PC-9 (cell line): ENCODE results near the gene FRMD4B. TPM values are rescaled to one million over a fixed set of nuclear protein-coding genes. Genes with fewer than 3 reads are reported as not detected.

Source experiments
- BruUV-seq: library from RNA; stranded (reverse); fragments of 400-500 nt; replicated peaks from 2 replicates; lab custom pipeline; 2021; lab: Mats Ljungman, UMichigan
- CTCF ChIA-PET: fragments of 300-600 bp; sonication (Branson Sonifier 250); formaldehyde crosslinking; loops from one replicate; lab custom pipeline; 2022; ENCODE audit warnings: antibody characterized with exemption; lab: Charles Lee
- POLR2A ChIA-PET: fragments of 300-600 bp; sonication (Branson Sonifier 250); formaldehyde crosslinking; loops from one replicate; lab custom pipeline; 2022; ENCODE audit warnings: antibody characterized with exemption; ENCODE audit not compliant: unreplicated experiment; lab: Charles Lee
- DNase-seq, 2 experiments: peaks; one replicate each; pipeline versions ENCODE4 v3.0.0 to v3.0.0-alpha.2; 2015 to 2022; ENCODE audit warnings: mixed read lengths in 1 of 2
- H2AFZ ChIP-seq: fragments of 200-600 bp; sonication (generic); 2 replicates; pipeline ENCODE4 v1.8.1; 2017; ENCODE audit warnings: antibody characterized with exemption
- H3F3A ChIP-seq: fragments of 200-600 bp; sonication (generic); 2 replicates; pipeline ENCODE4 v1.8.1; 2017; ENCODE audit warnings: antibody characterized with exemption, mild to moderate bottlenecking, low read depth; ENCODE audit not compliant: insufficient read depth
- H3K27ac ChIP-seq: fragments of 200-600 bp; sonication (generic); 2 replicates; pipeline ENCODE4 v1.6.1; 2016; ENCODE audit warnings: mixed run types
- H3K27me3 ChIP-seq: fragments of 200-600 bp; sonication (generic); 2 replicates; pipeline ENCODE4 v1.6.1; 2016; ENCODE audit warnings: low read depth, mixed run types; ENCODE audit not compliant: insufficient read depth
- H3K36me3 ChIP-seq: fragments of 200-600 bp; sonication (generic); 2 replicates; pipeline ENCODE4 v1.6.1; 2016; ENCODE audit warnings: low read depth, mixed run types
- H3K4me1 ChIP-seq: fragments of 200-600 bp; sonication (generic); replicated peaks from 2 replicates; pipeline ENCODE4 v1.6.1; 2016; ENCODE audit warnings: mixed run types; ENCODE audit not compliant: insufficient read depth
- H3K4me2 ChIP-seq: fragments of 200-600 bp; sonication (generic); 2 replicates; pipeline ENCODE4 v1.6.1; 2017; ENCODE audit warnings: mixed run types
- H3K4me3 ChIP-seq: fragments of 200-600 bp; sonication (generic); 2 replicates; pipeline ENCODE4 v1.6.1; 2016; ENCODE audit warnings: mixed run types
- H3K79me2 ChIP-seq: fragments of 200-600 bp; sonication (generic); 2 replicates; pipeline ENCODE4 v1.6.1; 2017; ENCODE audit warnings: low read depth, mixed run types
- H3K9me2 ChIP-seq: fragments of 200-600 bp; sonication (generic); 2 replicates; pipeline ENCODE4 v1.8.1; 2017; ENCODE audit warnings: mild to moderate bottlenecking; ENCODE audit not compliant: insufficient read depth
- H3K9me3 ChIP-seq: fragments of 200-600 bp; sonication (generic); 2 replicates; pipeline ENCODE4 v1.8.1; 2016; ENCODE audit warnings: low read depth; ENCODE audit not compliant: insufficient read depth
- H4K20me1 ChIP-seq: fragments of 200-600 bp; sonication (generic); 2 replicates; pipeline ENCODE4 v1.8.1; 2017; ENCODE audit not compliant: insufficient read depth
- EZH2 ChIP-seq: fragments of 200-600 bp; sonication (generic); IDR thresholded peaks from 2 replicates; pipeline ENCODE4 v1.8.0; 2017; ENCODE audit warnings: antibody characterized with exemption, low read depth
- intact Hi-C: fragments of 100-400 bp; cut with micrococcal nuclease; formaldehyde crosslinking; loops from one replicate; pipeline ENCODE4 v1.10.0; 2022; ENCODE audit not compliant: unreplicated experiment
- total RNA-seq: library from RNA; stranded (reverse); gene quantifications from 2 replicates; pipeline ENCODE4 v1.2.3, GENCODE V29; 2021
- TF ChIP-seq, protein P1 (sequence below): fragments of 200-600 bp; sonication (generic); conservative IDR thresholded peaks from 2 replicates; pipeline ENCODE4 v1.6.1; 2017; ENCODE audit warnings: mixed run types, antibody characterized with exemption, mild to moderate bottlenecking, moderate library complexity

Gene FRMD4B
- total RNA-seq, 1 experiment from 2014 or later, result 10.2 TPM

DNA sequence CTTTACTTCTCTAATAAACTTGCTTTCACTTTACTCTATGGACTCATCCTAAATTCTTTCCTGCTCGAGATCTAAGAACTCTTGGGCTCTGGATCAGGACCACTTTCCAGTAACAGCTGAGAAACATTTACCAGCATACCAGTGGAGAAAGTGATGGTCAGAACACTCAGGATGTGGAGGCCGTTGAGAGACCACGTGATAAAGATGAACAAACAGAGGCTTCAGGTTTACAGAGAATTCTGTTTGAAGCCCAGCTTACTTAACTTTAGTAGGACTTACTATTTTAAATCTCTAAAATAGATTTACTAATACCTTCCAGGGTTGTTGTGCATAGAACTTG is 57.0 kb downstream of the FRMD4B start:
- H3K79me2 ChIP-seq, result no peaks in the 10 kb centered on the region
- no peak for DNase-seq
- no peaks in the 10 kb centered on the region for H3K9me2 ChIP-seq
- ChIA-PET POLR2A (no interaction called here), CTCF (interaction anchor here (0.8 kb wide), 1 partner anchor 46 kb away, joined by 3 read pairs; no protein-coding TSS in a partner anchor)
- no peaks in the 10 kb centered on the region for H4K20me1 ChIP-seq
- H3K27me3 ChIP-seq, result no peaks in the 10 kb centered on the region
- no TSS peak for BruUV-seq
- no peak overlapping the region for H3K27ac ChIP-seq
- H3K9me3 ChIP-seq, result no peaks in the 10 kb centered on the region
- no peak overlapping the region for H2AFZ ChIP-seq
- intact Hi-C loops, result loop anchor here (10.0 kb wide), 1 partner anchor 626 kb away; no protein-coding TSS in a partner anchor
- TF ChIP-seq EZH2, result no peak
- TF ChIP-seq, protein P1, sequence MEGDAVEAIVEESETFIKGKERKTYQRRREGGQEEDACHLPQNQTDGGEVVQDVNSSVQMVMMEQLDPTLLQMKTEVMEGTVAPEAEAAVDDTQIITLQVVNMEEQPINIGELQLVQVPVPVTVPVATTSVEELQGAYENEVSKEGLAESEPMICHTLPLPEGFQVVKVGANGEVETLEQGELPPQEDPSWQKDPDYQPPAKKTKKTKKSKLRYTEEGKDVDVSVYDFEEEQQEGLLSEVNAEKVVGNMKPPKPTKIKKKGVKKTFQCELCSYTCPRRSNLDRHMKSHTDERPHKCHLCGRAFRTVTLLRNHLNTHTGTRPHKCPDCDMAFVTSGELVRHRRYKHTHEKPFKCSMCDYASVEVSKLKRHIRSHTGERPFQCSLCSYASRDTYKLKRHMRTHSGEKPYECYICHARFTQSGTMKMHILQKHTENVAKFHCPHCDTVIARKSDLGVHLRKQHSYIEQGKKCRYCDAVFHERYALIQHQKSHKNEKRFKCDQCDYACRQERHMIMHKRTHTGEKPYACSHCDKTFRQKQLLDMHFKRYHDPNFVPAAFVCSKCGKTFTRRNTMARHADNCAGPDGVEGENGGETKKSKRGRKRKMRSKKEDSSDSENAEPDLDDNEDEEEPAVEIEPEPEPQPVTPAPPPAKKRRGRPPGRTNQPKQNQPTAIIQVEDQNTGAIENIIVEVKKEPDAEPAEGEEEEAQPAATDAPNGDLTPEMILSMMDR, result no peak
- no peak overlapping the region for H3K4me3 ChIP-seq
- no peaks in the 10 kb centered on the region for H3K36me3 ChIP-seq
- H3K4me2 ChIP-seq, result no peak overlapping the region
- no peaks in the 10 kb centered on the region for H3F3A ChIP-seq
- H3K4me1 ChIP-seq, result no peaks in the 10 kb centered on the region

GRCh38 chr3:69328103-69328962 is 57.6 kb downstream of the FRMD4B start:
- no peaks in the 10 kb centered on the region for H3K9me3 ChIP-seq
- no peaks in the 10 kb centered on the region for H3K79me2 ChIP-seq
- ChIA-PET POLR2A (no interaction called here), CTCF (interaction anchor here (0.8 kb wide), 1 partner anchor 45 kb away, joined by 3 read pairs; no protein-coding TSS in a partner anchor)
- H3K27me3 ChIP-seq, result no peaks in the 10 kb centered on the region
- H2AFZ ChIP-seq, result no peak overlapping the region
- no peaks in the 10 kb centered on the region for H3F3A ChIP-seq
- no peaks in the 10 kb centered on the region for H3K36me3 ChIP-seq
- no peaks in the 10 kb centered on the region for H3K9me2 ChIP-seq
- no peak overlapping the region for H3K4me2 ChIP-seq
- H4K20me1 ChIP-seq, result no peaks in the 10 kb centered on the region
- no peak overlapping the region for H3K4me3 ChIP-seq
- no peaks in the 10 kb centered on the region for H3K4me1 ChIP-seq
- no peak overlapping the region for H3K27ac ChIP-seq
- BruUV-seq, result no TSS peak
- intact Hi-C loops, result loop anchor here (10.0 kb wide), 1 partner anchor 626 kb away; no protein-coding TSS in a partner anchor
- no peak for TF ChIP-seq EZH2
- TF ChIP-seq, protein P1, result no peak
- no peak for DNase-seq

- Histone ChIP-seq H3K4me1 (no peaks in the 10 kb centered on the region), H3K27ac (no peak overlapping the region), H3K27me3 (no peaks in the 10 kb centered on the region), H3K79me2 (no peaks in the 10 kb centered on the region), H4K20me1 (no peaks in the 10 kb centered on the region), H2AFZ (no peak overlapping the region), H3K4me3 (no peak overlapping the region), H3K4me2 (no peak overlapping the region), H3K36me3 (no peaks in the 10 kb centered on the region), H3F3A (no peaks in the 10 kb centered on the region), H3K9me2 (no peaks in the 10 kb centered on the region), H3K9me3 (no peaks in the 10 kb centered on the region)
- no peak for DNase-seq
- TF ChIP-seq, protein P1, result no peak
- no peak for TF ChIP-seq EZH2
- POLR2A ChIA-PET, result no interaction called here
- intact Hi-C loops, result loop anchor here (10.0 kb wide), 1 partner anchor 628 kb away; no protein-coding TSS in a partner anchor
- no TSS peak for BruUV-seq
- CTCF ChIA-PET, result no interaction called here
Observed at GRCh38 chr3:69326855-69327300, 59.0 kb downstream of the FRMD4B start.
